Measurements from ENCODE around the gene NDUFV3. TPM values are rescaled to one million over a fixed set of nuclear protein-coding genes. Genes with fewer than 3 reads are reported as not detected.
A peak's percentile ranks its signal among the peaks of the same experiment; 100 is the strongest.

Gene NDUFV3
- total and polyA plus RNA-seq, 2 experiments from 2014 or later, result 51.5 to 71.2 TPM

- Histone ChIP-seq H3K9me2 (ENCODE audit: insufficient read depth) (no peaks in the 10 kb centered on the region), H3K27me3 (ENCODE audit: insufficient read depth) (no peaks in the 10 kb centered on the region), H4K20me1 (replicated peaks; ENCODE audit: insufficient read depth) (peaks cover 45% of the 10 kb centered on the region), H2AFZ (no peak overlapping the region), H3K36me3 (ENCODE audit: insufficient read depth) (peaks cover 45% of the 10 kb centered on the region), H3K27ac (ENCODE audit: low read depth) (0 out of 2 replicates have a peak overlapping the region, but pooled peaks have one; percentile 6), H3K4me3 (no peak overlapping the region), H3F3A (replicated peaks; ENCODE audit: low read depth) (peaks cover 31% of the 10 kb centered on the region), H3K4me2 (no peak overlapping the region), H3K4me1 (ENCODE audit: insufficient read depth) (no peaks in the 10 kb centered on the region), H3K79me2 (replicated peaks; ENCODE audit: insufficient read depth) (peaks cover 97% of the 10 kb centered on the region)
- TF ChIP-seq ZNF114 (CRISPR knock-in tag; IDR thresholded peaks at IDR 0.05) (no peak), POLR2AphosphoS5 (IDR thresholded peaks at IDR 0.05; ENCODE audit: low read depth) (no peak), ZNF462 (CRISPR knock-in tag; IDR thresholded peaks at IDR 0.05) (no peak), NANOG (IDR thresholded peaks at IDR 0.05; ENCODE audit: borderline replicate concordance) (no peak), ETS1 (IDR thresholded peaks at IDR 0.05) (no peak), EZH2 (IDR thresholded peaks at IDR 0.05; ENCODE audit: low read depth, unreplicated experiment) (no peak), REST (IDR thresholded peaks at IDR 0.05; ENCODE audit: unreplicated experiment) (no peak), EZH2phosphoT487 (IDR thresholded peaks at IDR 0.05; ENCODE audit: unreplicated experiment) (no peak), ZNF331 (CRISPR knock-in tag; IDR thresholded peaks at IDR 0.05; ENCODE audit: low read depth) (no peak)
- H3K27ac Mint-ChIP-seq, result no peak overlapping the region
- DNase-seq (ENCODE audit: low spot score) (no peak), ATAC-seq (no peak)
- peaks cover 88% of the 10 kb centered on the region for H3K36me3 Mint-ChIP-seq (ENCODE audit: low read depth)
- H3K9me3 Mint-ChIP-seq, result no peaks in the 10 kb centered on the region; the same call in 2 of the 3 replicates
- no peak overlapping the region for H3K4me3 Mint-ChIP-seq
- peaks cover 4% of the 10 kb centered on the region for H3K27me3 Mint-ChIP-seq (ENCODE audit: insufficient read depth, low read depth, poor library complexity)
- H3K4me1 Mint-ChIP-seq, result peaks cover 13% of the 10 kb centered on the region
These were observed 24.9 kb upstream of the NDUFV3 start for GRCh38 chr21:42868196-42868595.

Data from GM23338 (cell line).